ENCODE measurements around the gene MRPL55. TPM values are rescaled to one million over a fixed set of nuclear protein-coding genes. Genes with fewer than 3 reads are reported as not detected.
A peak's percentile ranks its signal among the peaks of the same experiment; 100 is the strongest.

MRPL55 gene
- total RNA-seq, 2 experiments from 2014 or later = 51.1 to 52.7 TPM

DNA sequence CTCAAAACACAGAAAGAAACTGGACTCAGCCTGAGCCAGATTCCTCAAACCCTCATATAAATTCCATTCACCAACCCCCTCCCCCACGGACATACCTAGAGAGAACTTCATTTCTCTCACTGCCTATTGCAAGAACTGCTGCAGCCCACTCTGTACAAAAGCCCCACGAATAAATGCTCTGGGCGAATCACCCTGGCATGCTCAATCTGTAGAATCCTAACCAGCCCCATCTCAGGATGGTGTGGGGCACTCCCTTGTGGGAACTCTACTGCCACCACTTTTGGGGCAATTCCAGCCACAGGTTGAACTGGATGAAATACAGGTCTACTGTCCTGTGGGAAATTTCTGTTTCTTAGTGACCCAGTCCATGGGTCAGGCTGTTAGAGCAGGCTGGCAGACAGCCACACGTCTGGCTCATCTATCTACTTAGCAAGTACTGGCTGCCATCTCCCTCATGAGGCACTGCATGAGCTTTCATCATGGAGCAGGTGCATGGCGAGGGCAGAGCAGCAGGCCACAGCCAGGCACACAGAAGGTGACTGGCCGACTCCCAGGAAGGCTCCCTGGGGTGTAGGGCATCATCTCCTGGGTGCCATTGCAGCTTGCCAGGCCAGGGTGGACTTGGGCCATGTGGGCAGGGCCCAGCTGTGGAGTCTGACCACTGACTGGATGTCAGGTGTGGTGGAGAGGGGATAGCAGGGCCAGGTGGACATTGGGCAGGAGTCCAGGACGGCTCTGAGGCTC lies 4.4 kb downstream of the MRPL55 start:
- H3K4me1 Mint-ChIP-seq (ENCODE audit: low read depth) = peaks cover 37% of the 10 kb centered on the region
- H3K4me3 Mint-ChIP-seq = peak overlapping the region; percentile 91
- no peaks in the 10 kb centered on the region for H3K27me3 Mint-ChIP-seq
- H3K9me3 Mint-ChIP-seq = no peaks in the 10 kb centered on the region
- intact Hi-C loops (cut with micrococcal nuclease) = loop anchor here (5.0 kb wide), 1 partner anchor 1697 kb away; the partner anchor contains the start of gene PARP1
- no peak for DNase-seq
- ChIA-PET CTCF (no interaction called here), POLR2A (no interaction called here)
- peak overlapping the region; percentile 24 for H3K27ac Mint-ChIP-seq
- H3K36me3 Mint-ChIP-seq = peaks cover 13% of the 10 kb centered on the region

DNA sequence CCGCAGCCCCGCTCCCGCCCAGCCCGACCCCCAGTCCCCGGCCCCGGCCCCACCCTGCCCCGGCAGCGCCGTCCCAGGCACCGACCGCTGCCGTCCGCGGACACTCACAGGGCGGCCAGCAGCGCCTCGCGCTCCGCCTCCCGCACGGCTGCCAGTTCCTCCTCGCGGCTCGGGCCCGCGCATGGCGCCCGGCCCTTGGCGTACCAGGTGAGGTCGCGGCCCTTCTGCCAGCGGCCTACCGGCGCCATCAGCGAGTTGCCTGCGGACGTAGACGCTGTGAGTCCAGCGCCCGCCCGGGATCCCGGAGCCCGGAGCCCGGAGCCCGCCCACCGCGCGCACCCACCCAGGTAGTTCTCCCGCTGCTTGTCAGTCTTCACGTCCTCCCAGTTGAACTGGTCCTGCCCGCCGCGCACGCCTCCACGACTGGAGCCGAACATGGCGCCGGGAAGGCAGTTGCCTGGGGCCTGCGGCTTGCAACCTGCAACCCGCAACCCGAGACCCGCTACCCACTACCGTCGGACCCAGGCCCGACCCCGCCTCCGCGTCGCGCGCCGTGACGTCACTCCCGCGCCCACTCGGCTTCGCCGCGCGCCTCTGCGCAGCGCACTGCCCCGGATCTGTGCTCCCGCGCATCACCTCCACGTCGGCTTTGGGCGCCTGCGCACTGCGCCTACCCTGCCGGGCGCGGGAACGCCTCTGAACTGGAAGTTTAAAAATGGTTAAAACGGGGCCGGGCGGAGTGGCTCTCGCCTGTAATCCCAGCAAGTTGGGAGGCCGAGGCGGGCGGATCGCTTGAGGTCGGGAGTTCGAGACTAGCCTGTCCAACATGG lies 6.1 kb downstream of the MRPL55 start, which contains the start of gene C1orf35:
C1orf35 (minus strand) TSS at position 535 of the 830 bp plus-strand sequence; CDS start at position 437, 98 bp downstream.
- Mint-ChIP-seq H3K4me3 (peak within 1 kb of the TSS; percentile 91), H3K9me3 (no peaks in the 10 kb centered on the region), H3K27ac (peak within 1 kb of the TSS; percentile 88), H3K4me1 (ENCODE audit: low read depth) (peaks cover 28% of the 10 kb centered on the region), H3K36me3 (peaks cover 19% of the 10 kb centered on the region), H3K27me3 (no peaks in the 10 kb centered on the region)
- intact Hi-C loops (cut with micrococcal nuclease) = loop anchor here (1.0 to 5.0 kb wide), 4 partner anchors 21 to 1696 kb away; partner anchors contain the start of genes ARF1, GUK1, IBA57 and PARP1
- ChIA-PET POLR2A (no interaction called here), CTCF (interaction anchor here (0.6 kb wide), 1 partner anchor 86 kb away, joined by 4 read pairs; no protein-coding TSS in a partner anchor)
- DNase-seq = peak; percentile 96

DNA sequence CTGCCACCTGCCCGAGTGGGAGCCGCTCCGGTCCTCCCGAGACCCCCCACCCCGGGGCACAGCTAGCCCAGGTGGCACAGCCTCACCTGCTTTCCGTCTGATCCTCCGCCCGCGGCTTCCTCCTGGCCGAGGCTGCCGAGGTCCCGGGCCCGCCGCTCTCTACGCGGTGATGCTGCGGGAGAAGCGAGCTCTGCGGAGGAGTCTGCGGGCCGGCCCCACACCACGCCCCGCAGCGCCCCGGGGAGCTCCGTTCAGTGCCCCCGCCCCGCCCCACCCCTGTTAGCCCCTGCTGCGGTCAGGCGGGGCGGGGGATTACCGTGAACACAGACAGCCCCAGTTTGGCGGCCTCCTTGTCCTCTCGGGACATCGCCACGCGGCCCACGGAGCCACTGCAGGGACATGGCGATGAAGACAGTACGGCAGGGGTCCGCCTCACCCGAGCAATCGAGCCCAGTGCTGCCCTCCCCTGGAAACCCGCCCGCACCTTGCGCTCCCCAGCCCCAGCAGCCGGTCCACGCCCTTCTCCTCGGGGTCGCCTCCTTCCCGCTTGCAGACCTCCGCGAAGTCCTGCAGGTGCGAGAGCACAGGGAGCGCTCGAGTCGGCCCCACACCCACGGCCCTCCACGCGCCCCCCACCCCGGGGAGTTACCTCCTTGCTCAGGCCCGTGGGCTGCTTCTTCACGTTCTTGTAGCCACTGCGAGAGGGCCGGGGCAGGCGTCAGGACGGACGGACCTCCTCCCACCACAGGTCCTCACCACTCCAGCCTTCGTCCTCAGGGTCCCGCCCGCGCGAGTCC lies 6.9 kb downstream of the MRPL55 start:
- Mint-ChIP-seq H3K36me3 (peaks cover 22% of the 10 kb centered on the region), H3K4me1 (ENCODE audit: low read depth) (peaks cover 21% of the 10 kb centered on the region), H3K27me3 (no peaks in the 10 kb centered on the region), H3K27ac (peak overlapping the region; percentile 45), H3K9me3 (no peaks in the 10 kb centered on the region), H3K4me3 (peak overlapping the region; percentile 91)
- DNase-seq = peak; percentile 75
- intact Hi-C loops (cut with micrococcal nuclease) = loop anchor here (5.0 kb wide), 1 partner anchor 1695 kb away; the partner anchor contains the start of gene PARP1
- ChIA-PET CTCF (interaction anchor here (0.8 to 1.2 kb wide), 2 partner anchors 12 to 64 kb away, joined by 3 to 10 read pairs; partner anchors contain the start of gene IBA57), POLR2A (interaction anchor here (1.0 kb wide), 2 partner anchors 20 to 38 kb away, joined by 3 read pairs; partner anchors contain the start of genes ARF1 and GUK1)

DNA sequence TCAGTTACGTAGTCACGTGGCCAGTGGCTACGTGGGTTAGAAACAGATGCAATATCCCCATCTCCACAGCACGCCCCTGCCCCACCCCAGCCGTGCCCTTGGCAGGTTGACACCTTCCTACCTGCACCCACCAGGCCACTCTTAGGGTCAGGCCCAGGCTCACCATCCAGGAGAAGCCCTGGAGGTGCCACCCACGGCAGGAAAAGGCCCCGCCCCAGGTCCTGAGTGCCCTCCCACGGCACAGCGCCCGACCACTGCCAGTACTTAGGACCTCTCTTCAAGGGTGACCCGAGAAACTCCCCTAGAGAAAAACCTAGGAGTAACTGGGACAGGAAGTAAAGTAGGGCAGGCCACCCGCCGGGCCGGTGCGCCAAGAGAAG lies 7.5 kb downstream of the MRPL55 start:
- peak overlapping the region; percentile 68 for H3K4me3 Mint-ChIP-seq
- peaks cover 21% of the 10 kb centered on the region for H3K4me1 Mint-ChIP-seq (ENCODE audit: low read depth)
- ChIA-PET CTCF (interaction anchor here (0.8 to 1.2 kb wide), 2 partner anchors 12 to 64 kb away, joined by 3 to 10 read pairs; partner anchors contain the start of gene IBA57), POLR2A (interaction anchor here (1.0 kb wide), 2 partner anchors 19 to 39 kb away, joined by 3 read pairs; partner anchors contain the start of genes ARF1 and GUK1)
- H3K27ac Mint-ChIP-seq = peak overlapping the region; percentile 68
- H3K9me3 Mint-ChIP-seq = no peaks in the 10 kb centered on the region
- intact Hi-C loops (cut with micrococcal nuclease) = loop anchor here (5.0 kb wide), 1 partner anchor 1694 kb away; the partner anchor contains the start of gene PARP1
- no peak for DNase-seq
- H3K27me3 Mint-ChIP-seq = no peaks in the 10 kb centered on the region
- H3K36me3 Mint-ChIP-seq = peaks cover 22% of the 10 kb centered on the region

DNA sequence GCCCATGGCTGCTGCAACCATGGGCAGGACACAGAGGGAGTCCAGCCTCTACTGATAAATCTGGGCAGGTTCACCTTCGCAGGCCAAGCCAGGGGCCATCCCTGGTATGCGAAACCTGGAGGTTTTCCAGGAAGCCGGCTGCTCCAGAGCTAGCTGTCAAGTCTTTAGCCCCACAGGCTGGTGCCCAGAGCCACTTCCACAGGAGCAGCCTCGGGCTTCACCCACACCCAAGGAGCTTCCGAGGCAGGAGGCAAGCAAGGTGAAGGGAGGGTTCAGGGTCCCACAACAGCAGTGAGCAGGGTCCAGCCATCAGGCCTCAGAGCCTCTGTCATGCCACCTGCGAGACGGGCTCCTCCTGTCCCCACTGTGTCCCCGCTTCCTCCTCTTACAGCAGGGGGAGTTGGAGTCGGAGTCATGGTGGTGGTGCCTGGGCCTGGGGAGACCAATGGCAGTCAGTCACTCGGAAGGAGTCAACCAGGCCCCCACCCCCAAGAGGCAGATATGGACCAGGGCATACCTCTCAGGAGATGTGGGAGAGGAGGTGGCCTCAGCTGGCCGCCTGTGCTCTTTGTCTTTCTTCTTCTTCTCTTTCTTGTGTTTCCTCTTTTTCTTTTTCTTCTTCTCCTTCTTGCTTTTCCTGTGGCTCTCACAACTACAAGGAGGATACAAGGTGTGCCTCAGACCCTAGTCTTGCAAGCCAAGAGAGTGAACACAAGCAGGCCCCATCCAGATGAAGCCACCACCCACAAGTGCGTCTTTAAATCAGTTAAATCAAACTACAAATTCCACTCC lies 8.1 kb downstream of the MRPL55 start:
- peak overlapping the region; percentile 68 for H3K4me3 Mint-ChIP-seq
- peak overlapping the region; percentile 68 for H3K27ac Mint-ChIP-seq
- CTCF ChIA-PET = interaction anchor here (1.2 kb wide), 1 partner anchor 11 kb away, joined by 10 read pairs; no protein-coding TSS in a partner anchor
- peaks cover 21% of the 10 kb centered on the region for H3K36me3 Mint-ChIP-seq
- POLR2A ChIA-PET = interaction anchor here (1.0 to 1.3 kb wide), 2 partner anchors 12 to 303 kb away, joined by 3 read pairs; no protein-coding TSS in a partner anchor
- no peaks in the 10 kb centered on the region for H3K27me3 Mint-ChIP-seq
- no peaks in the 10 kb centered on the region for H3K9me3 Mint-ChIP-seq
- no peak for DNase-seq
- H3K4me1 Mint-ChIP-seq (ENCODE audit: low read depth) = peaks cover 24% of the 10 kb centered on the region
- intact Hi-C loops (cut with micrococcal nuclease) = loop anchor here (5.0 kb wide), 1 partner anchor 1694 kb away; the partner anchor contains the start of gene PARP1

DNA sequence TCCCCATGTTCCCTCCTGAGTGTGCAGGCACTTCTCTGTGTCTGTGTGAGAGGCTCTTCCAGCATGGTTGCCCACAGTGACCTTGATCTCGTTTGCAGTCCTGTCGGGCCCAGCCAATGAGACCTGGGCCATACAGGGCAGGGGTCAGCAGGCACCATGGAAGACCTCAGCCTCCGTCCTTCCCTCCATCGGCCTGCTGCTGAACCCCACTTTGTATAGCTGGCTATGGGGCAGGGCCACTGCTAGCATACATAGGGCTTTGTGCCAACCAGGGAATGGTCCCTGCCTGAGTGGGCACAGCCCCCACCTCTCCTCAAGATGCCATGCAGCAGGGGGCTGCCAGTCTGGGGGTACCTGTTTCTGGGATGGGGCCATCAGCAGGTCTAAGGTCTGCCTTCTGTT lies 9.8 kb downstream of the MRPL55 start:
- Mint-ChIP-seq H3K4me3 (peak overlapping the region; percentile 3), H3K27me3 (no peaks in the 10 kb centered on the region), H3K27ac (no peak overlapping the region), H3K4me1 (ENCODE audit: low read depth) (peaks cover 34% of the 10 kb centered on the region), H3K36me3 (peaks cover 38% of the 10 kb centered on the region), H3K9me3 (peaks cover 10% of the 10 kb centered on the region)
- no peak for DNase-seq
- intact Hi-C loops (cut with micrococcal nuclease) = no loop called here
- CTCF ChIA-PET = interaction anchor here (1.1 to 2.1 kb wide), 4 partner anchors 8 to 95 kb away, joined by 3 to 5 read pairs (median 4); no protein-coding TSS in a partner anchor
- POLR2A ChIA-PET = no interaction called here

DNA sequence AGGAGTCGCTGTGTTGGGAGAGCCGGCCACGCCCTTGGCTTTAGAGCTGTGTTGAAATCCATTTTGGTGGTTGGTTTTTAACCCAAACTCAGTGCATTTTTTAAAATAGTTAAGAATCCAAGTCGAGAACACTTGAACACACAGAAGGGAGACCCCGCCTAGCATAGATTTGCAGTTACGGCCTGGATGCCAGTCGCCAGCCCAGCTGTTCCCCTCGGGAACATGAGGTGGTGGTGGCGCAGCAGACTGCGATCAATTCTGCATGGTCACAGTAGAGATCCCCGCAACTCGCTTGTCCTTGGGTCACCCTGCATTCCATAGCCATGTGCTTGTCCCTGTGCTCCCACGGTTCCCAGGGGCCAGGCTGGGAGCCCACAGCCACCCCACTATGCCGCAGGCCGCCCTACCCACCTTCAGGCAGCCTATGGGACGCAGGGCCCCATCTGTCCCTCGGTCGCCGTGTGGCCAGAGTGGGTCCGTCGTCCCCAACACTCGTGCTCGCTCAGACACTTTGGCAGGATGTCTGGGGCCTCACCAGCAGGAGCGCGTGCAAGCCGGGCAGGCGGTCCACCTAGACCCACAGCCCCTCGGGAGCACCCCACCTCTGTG lies 10.7 kb downstream of the MRPL55 start:
- H3K4me3 Mint-ChIP-seq = no peak overlapping the region
- POLR2A ChIA-PET = no interaction called here
- CTCF ChIA-PET = interaction anchor here (1.3 to 2.1 kb wide), 2 partner anchors 14 to 94 kb away, joined by 5 read pairs; no protein-coding TSS in a partner anchor

DNA sequence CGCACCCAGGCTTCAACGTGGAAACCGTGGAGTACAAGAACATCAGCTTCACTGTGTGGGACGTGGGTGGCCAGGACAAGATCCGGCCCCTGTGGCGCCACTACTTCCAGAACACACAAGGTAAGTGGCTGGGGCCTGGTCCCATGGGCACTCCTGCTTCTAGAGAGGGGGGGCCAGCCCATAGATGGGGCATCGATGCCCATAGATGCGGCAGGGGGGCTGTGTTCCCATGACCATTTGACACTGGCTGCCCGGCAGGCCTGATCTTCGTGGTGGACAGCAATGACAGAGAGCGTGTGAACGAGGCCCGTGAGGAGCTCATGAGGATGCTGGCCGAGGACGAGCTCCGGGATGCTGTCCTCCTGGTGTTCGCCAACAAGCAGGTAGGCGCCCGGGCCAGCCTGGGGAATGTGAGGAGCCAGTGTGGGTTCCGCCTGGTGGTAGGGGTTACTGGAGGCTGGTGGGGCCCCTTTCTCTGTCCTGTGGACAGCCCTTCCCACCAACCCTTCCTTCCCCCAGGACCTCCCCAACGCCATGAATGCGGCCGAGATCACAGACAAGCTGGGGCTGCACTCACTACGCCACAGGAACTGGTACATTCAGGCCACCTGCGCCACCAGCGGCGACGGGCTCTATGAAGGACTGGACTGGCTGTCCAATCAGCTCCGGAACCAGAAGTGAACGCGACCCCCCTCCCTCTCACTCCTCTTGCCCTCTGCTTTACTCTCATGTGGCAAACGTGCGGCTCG lies 11.6 kb downstream of the MRPL55 start:
- CTCF ChIA-PET = no interaction called here
- H3K36me3 Mint-ChIP-seq = peaks cover 47% of the 10 kb centered on the region
- intact Hi-C loops (cut with micrococcal nuclease) = no loop called here
- H3K4me1 Mint-ChIP-seq (ENCODE audit: low read depth) = peaks cover 25% of the 10 kb centered on the region
- POLR2A ChIA-PET = no interaction called here
- H3K27ac Mint-ChIP-seq = no peak overlapping the region
- H3K4me3 Mint-ChIP-seq = no peak overlapping the region
- peak; percentile 8 for DNase-seq
- peaks cover 15% of the 10 kb centered on the region for H3K9me3 Mint-ChIP-seq
- no peaks in the 10 kb centered on the region for H3K27me3 Mint-ChIP-seq

More for the DNA sequence above, 10.7 kb downstream of the MRPL55 start:
- Mint-ChIP-seq H3K27me3 (no peaks in the 10 kb centered on the region), H3K36me3 (peaks cover 43% of the 10 kb centered on the region), H3K9me3 (peaks cover 15% of the 10 kb centered on the region), H3K4me1 (ENCODE audit: low read depth) (peaks cover 27% of the 10 kb centered on the region), H3K27ac (no peak overlapping the region)
- DNase-seq = peak; percentile 5
- intact Hi-C loops (cut with micrococcal nuclease) = no loop called here

DNA sequence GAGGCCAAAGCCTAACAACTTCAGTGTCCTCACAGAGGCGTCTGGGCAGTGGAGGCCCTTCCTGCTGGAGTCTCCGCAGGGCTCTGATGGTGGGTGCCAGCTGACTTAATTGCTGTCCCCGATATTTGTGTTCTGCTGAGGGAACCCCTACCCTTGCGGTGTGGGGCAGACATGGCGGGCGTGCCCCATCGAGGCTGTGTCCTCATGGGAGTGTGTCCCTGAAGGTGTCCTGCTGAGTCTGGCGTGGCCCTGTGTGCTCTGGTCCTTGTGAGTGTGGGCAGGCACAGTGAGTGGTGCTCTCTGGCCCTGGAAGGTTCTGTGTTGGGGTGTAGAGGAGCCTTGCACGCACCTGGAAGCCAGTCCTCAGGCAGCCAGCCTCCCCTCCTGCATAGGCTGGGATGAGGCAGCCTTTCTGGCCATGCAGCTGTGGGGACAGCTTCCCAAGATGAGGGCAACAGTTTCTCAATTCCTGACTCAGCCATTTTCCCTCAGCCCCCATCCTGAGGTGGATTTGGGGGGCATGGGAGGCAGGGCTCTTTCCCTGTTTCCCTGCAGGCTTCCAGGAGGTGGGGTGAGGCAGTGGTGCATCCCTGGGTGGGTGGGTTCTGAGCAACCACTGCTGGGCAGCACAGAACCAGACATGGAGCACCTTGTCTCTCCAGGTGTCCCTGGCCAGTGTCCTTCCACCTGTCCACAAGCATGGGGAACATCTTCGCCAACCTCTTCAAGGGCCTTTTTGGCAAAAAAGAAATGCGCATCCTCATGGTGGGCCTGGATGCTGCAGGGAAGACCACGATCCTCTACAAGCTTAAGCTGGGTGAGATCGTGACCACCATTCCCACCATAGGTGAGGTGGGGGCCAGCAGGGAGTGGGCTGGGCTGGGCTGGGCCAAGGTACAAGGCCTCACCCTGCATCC lies 12.4 kb downstream of the MRPL55 start:
- ChIA-PET CTCF (no interaction called here), POLR2A (no interaction called here)
- peaks cover 54% of the 10 kb centered on the region for H3K36me3 Mint-ChIP-seq
- H3K27ac Mint-ChIP-seq = no peak overlapping the region
- intact Hi-C loops (cut with micrococcal nuclease) = no loop called here
- H3K27me3 Mint-ChIP-seq = no peaks in the 10 kb centered on the region
- peaks cover 32% of the 10 kb centered on the region for H3K4me1 Mint-ChIP-seq (ENCODE audit: low read depth)
- H3K4me3 Mint-ChIP-seq = no peak overlapping the region
- peak; percentile 7 for DNase-seq
- H3K9me3 Mint-ChIP-seq = peaks cover 15% of the 10 kb centered on the region
